Measurements from ENCODE around the gene BTBD8.

The BTBD8 gene

GRCh38 chr1:92094090-92094489 is 13.9 kb downstream of the BTBD8 start:
- DNase-seq (ENCODE audit: low read depth), result no peak

- DNase-seq (ENCODE audit: low read depth), result no peak
Observed at GRCh38 chr1:92094595-92094994, 14.4 kb downstream of the BTBD8 start.

GRCh38 chr1:92095874-92096273 is 15.7 kb downstream of the BTBD8 start:
- no peak for DNase-seq (ENCODE audit: low read depth)

- no peak for DNase-seq (ENCODE audit: low read depth)
Observed at GRCh38 chr1:92096317-92096716, 16.2 kb downstream of the BTBD8 start.

- no peak for DNase-seq (ENCODE audit: low read depth)
Observed at GRCh38 chr1:92105546-92106081, 25.5 kb downstream of the BTBD8 start.

GRCh38 chr1:92108631-92109030 is 28.5 kb downstream of the BTBD8 start:
- DNase-seq (ENCODE audit: low read depth), result no peak

GRCh38 chr1:92117526-92117925 is 37.4 kb downstream of the BTBD8 start:
- no peak for DNase-seq (ENCODE audit: low read depth)

GRCh38 chr1:92118826-92119225 is 38.7 kb downstream of the BTBD8 start:
- DNase-seq (ENCODE audit: low read depth), result no peak

GRCh38 chr1:92123868-92124267 is 43.7 kb downstream of the BTBD8 start:
- DNase-seq (ENCODE audit: low read depth), result no peak

GRCh38 chr1:92125204-92125603 is 45.1 kb downstream of the BTBD8 start:
- DNase-seq (ENCODE audit: low read depth), result no peak

- DNase-seq (ENCODE audit: low read depth), result no peak
Observed at GRCh38 chr1:92126088-92126487, 45.9 kb downstream of the BTBD8 start.

- no peak for DNase-seq (ENCODE audit: low read depth)
Observed at GRCh38 chr1:92134331-92134730, 54.2 kb downstream of the BTBD8 start.

GRCh38 chr1:92136341-92136740 is 56.2 kb downstream of the BTBD8 start:
- no peak for DNase-seq (ENCODE audit: low read depth)

- no peak for DNase-seq (ENCODE audit: low read depth)
Observed at GRCh38 chr1:92154934-92155333, 74.8 kb downstream of the BTBD8 start.

- DNase-seq (ENCODE audit: low read depth), result no peak
Observed at GRCh38 chr1:92159593-92159992, 79.4 kb downstream of the BTBD8 start.

GRCh38 chr1:92165389-92165788 is 85.2 kb downstream of the BTBD8 start:
- no peak for DNase-seq (ENCODE audit: low read depth)

- no peak for DNase-seq (ENCODE audit: low read depth)
Observed at GRCh38 chr1:92167151-92167550, 87.0 kb downstream of the BTBD8 start.

GRCh38 chr1:92168657-92169056 is 88.5 kb downstream of the BTBD8 start:
- no peak for DNase-seq (ENCODE audit: low read depth)

GRCh38 chr1:92169214-92170005 is 89.3 kb downstream of the BTBD8 start:
- no peak for DNase-seq (ENCODE audit: low read depth)

- DNase-seq (ENCODE audit: low read depth), result no peak
Observed at GRCh38 chr1:92184632-92185031, 104.5 kb downstream of the BTBD8 start.

GRCh38 chr1:92186081-92186480 is 105.9 kb downstream of the BTBD8 start:
- DNase-seq (ENCODE audit: low read depth), result no peak

- no peak for DNase-seq (ENCODE audit: low read depth)
Observed at GRCh38 chr1:92188436-92189255, 108.5 kb downstream of the BTBD8 start.

- no peak for DNase-seq (ENCODE audit: low read depth)
Observed at GRCh38 chr1:92191726-92192125, 111.6 kb downstream of the BTBD8 start.

Data from stimulated activated CD8-positive, alpha-beta memory T cell treated with anti-CD3 and anti-CD28 coated beads, Interleukin-7, amount 100 ng/mL, for 24 hours (primary cell).